ENCODE measurements around the gene ODC1. TPM values are rescaled to one million over a fixed set of nuclear protein-coding genes. Genes with fewer than 3 reads are reported as not detected.

Gene ODC1
- total RNA-seq, 4 donors from 2014 or later: 39.5 to 140 (median 57.6) TPM

DNA sequence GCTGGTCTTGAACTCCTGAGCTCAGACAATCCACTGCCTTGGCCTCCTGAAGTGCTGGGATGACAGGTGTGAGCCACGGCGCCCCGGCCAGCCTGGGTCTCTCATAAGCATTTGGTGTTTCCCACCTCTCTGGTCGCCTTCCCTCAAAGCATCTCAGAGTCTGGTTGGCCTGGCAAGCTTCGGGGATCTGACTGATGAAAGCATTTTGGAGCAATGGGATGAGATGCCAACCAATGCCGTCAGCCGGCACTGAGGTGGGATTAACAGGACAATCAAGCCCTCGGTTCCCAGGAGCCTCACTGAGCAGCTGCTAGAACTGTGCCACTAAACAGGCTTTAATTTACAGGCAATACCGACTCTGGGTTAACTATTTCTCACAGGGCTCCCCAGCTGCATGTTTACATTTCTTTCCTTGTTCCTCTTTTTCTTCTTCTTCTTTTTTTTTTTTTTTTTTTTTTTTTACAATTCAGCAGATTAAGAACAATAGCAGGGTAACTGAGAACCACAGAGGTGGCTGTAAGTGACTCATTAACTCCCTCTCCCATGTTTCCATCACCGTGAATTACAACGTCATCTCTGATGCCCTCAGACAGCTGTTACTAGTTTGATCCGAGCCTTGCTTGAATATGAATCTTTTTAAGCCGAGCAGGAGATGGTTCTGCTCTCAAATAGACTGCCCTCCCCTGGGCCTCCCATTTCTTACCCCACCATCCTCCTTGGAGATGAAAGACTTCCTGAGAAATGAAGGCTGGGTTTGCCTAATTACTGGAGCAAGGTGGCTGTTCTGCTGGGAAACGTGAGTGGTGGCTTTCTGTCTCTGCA is 37.9 kb downstream of the ODC1 start:
- Histone ChIP-seq H3K9me3 (no peaks in the 10 kb centered on the region), H3K27me3 (no peaks in the 10 kb centered on the region), H3K4me1 (peaks cover 0 to 20% of the 10 kb centered on the region in 2 donors), H3K36me3 (no peaks in the 10 kb centered on the region), H3K27ac (no peak overlapping the region), H3K4me3 (no peak overlapping the region)
- TF ChIP-seq, protein P1, sequence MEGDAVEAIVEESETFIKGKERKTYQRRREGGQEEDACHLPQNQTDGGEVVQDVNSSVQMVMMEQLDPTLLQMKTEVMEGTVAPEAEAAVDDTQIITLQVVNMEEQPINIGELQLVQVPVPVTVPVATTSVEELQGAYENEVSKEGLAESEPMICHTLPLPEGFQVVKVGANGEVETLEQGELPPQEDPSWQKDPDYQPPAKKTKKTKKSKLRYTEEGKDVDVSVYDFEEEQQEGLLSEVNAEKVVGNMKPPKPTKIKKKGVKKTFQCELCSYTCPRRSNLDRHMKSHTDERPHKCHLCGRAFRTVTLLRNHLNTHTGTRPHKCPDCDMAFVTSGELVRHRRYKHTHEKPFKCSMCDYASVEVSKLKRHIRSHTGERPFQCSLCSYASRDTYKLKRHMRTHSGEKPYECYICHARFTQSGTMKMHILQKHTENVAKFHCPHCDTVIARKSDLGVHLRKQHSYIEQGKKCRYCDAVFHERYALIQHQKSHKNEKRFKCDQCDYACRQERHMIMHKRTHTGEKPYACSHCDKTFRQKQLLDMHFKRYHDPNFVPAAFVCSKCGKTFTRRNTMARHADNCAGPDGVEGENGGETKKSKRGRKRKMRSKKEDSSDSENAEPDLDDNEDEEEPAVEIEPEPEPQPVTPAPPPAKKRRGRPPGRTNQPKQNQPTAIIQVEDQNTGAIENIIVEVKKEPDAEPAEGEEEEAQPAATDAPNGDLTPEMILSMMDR (IDR thresholded peaks at IDR 0.05): no peak
- no peak for TF ChIP-seq POLR2A (IDR thresholded peaks at IDR 0.05)
- intact Hi-C loops (cut with DNase I; ENCODE audit: low total_unique reads): no loop called here
- no peak for DNase-seq

DNA sequence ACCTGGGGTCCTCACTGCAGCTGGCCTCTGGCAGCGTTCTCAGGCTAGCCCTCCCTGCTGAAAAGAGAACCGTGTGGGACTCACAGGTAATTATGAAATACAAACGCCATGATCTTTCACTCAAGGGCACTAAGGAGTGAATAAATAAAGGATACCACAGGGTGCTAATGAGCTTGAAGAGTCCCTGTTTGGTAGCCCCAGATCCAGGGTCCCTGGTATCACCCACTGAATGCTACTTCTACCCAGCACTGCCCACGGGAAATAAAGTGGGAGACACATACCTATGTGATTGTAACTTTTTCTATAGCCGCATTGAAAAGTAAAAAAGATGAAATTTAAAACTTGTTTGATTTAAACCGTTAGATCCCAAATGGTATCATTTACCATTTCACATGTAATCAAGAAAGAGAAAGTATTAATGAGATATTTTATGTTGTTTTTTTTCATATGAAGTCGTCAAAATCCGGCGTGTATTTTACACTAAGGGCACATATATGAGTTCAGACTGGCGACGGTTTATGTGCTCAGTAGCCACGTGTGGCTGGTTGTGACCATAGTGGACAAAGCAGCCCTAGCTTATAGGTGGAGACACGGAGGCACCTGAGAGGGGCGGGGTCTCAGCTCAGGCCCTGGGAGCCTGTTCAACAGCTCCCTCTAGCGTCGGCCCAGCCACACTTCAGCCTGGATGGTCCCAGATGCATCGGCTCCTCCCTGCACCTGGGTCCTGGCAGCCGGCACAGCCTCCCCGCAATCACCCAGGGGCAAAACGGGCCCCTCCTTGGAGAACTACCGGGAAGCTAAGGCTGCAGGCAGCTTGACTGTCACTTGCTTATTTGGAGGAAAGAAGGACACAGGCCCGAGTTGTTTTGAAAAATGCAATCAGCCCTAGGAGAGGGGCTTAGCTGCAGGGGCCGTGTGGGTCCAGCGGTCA is 39.2 kb downstream of the ODC1 start:
- Histone ChIP-seq H3K9me3 (no peaks in the 10 kb centered on the region), H3K27me3 (no peaks in the 10 kb centered on the region), H3K4me1 (peaks cover 0 to 31% of the 10 kb centered on the region in 2 donors), H3K36me3 (no peaks in the 10 kb centered on the region), H3K27ac (peak overlapping the region; percentile 78 to 81), H3K4me3 (no peak overlapping the region)
- no peak for TF ChIP-seq POLR2A (IDR thresholded peaks at IDR 0.05)
- TF ChIP-seq, protein P1 (IDR thresholded peaks at IDR 0.05): peak; percentile 91 to 96 (median 93)
- intact Hi-C loops (cut with DNase I; ENCODE audit: low total_unique reads): loop anchor here (10.0 kb wide), 1 partner anchor 104 kb away; the partner anchor contains the start of gene HPCAL1
- peak; percentile 77 to 81 for DNase-seq

DNA sequence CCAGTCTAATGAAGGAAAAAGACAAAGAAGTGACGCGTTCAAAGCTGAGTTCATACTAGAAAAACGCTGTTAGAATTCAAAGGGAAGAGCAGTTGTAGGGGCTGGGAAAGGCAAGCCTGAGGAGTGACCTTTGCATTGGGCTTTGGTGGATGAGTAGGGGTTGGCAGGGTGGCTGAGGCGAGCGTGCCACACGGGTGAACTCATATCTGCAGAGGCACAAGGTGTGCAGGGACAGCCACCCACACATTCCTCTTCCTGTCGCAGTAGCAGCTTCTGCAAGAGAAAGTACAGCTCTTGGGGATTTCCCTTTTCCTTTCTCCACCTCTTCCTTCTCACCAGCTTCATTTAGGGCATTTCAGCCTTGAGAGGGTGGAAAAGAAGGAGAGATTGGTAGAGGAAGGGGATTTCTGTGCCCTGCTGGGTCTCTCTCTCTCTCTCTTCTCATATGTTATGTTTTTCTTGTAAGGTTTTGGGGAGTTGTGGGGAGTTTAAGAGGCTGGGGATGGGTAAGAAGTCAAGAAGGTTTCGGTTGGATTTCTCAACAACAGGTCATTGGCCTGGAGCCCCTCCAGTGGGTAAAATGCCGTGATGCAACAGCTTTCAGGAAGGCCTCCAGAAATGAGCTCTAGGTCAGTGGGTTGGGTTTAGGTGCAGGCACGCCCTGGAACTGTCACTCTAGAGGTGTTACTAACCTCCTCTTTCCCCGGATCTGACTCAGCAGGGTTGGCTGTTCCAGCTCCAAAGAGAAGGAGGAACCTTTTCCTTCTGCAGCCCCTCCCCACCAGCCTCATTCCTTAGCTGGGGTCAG is 40.1 kb downstream of the ODC1 start:
- Histone ChIP-seq H3K9me3 (no peaks in the 10 kb centered on the region), H3K27me3 (no peaks in the 10 kb centered on the region), H3K4me1 (peaks cover 0 to 32% of the 10 kb centered on the region in 2 donors), H3K4me3 (no peak overlapping the region), H3K27ac (peak overlapping the region; percentile 78 to 81), H3K36me3 (no peaks in the 10 kb centered on the region)
- intact Hi-C loops (cut with DNase I; ENCODE audit: low total_unique reads): loop anchor here (10.0 kb wide), 1 partner anchor 103 kb away; the partner anchor contains the start of gene HPCAL1
- peak; percentile 71 to 90 for DNase-seq
- TF ChIP-seq POLR2A (IDR thresholded peaks at IDR 0.05): no peak
- TF ChIP-seq, protein P1 (IDR thresholded peaks at IDR 0.05): no peak

DNA sequence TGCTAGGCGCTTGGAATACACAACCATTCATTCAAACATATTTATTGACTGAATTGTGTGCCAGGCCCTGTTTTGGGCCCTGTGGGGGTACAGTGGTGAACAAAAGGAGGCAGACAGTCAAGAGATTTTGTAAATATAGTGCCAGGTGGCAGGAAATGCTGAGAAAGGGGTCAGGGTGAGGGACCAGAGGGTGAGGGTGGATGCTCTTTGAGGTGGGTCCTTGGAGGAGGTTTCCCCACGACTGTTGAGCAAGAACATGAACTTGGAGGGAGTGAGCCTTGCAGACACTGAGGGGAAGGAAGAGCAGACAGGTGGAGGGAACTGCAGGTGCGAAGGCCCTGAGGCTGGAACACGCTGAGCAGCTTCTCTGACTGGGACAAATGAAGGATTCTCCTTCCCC is 40.7 kb downstream of the ODC1 start:
- H3K27ac ChIP-seq: peak overlapping the region; percentile 78 to 81
- no peak overlapping the region for H3K4me3 ChIP-seq

More for the DNA sequence above, 40.7 kb downstream of the ODC1 start:
- no peak for TF ChIP-seq POLR2A (IDR thresholded peaks at IDR 0.05)
- TF ChIP-seq, protein P1 (IDR thresholded peaks at IDR 0.05): no peak
- H3K9me3 ChIP-seq: no peaks in the 10 kb centered on the region
- no peak for DNase-seq
- H3K27me3 ChIP-seq: no peaks in the 10 kb centered on the region
- intact Hi-C loops (cut with DNase I; ENCODE audit: low total_unique reads): loop anchor here (10.0 kb wide), 1 partner anchor 103 kb away; the partner anchor contains the start of gene HPCAL1
- H3K36me3 ChIP-seq: no peaks in the 10 kb centered on the region
- H3K4me1 ChIP-seq: peaks cover 0 to 37% of the 10 kb centered on the region in 2 donors

Measured in uterus (tissue), 4 donors.